ENCODE data around the gene HSCB.

GRCh38 chr22:28737701-28738100, 4.1 kb upstream of the HSCB start:
- TF ChIP-seq TCF15 (CRISPR knock-in tag; IDR thresholded peaks at IDR 0.05) (no peak), IRF2 (CRISPR knock-in tag; IDR thresholded peaks at IDR 0.05) (no peak), MYC (IDR thresholded peaks at IDR 0.05; ENCODE audit: low read depth, low read length) (no peak), MYC (CRISPR knock-in tag; IDR thresholded peaks at IDR 0.05; ENCODE audit: borderline replicate concordance, low read depth) (no peak), CBFB (CRISPR knock-in tag; IDR thresholded peaks at IDR 0.05) (no peak), ZNF274 (IDR thresholded peaks at IDR 0.05; ENCODE audit: borderline replicate concordance, low read depth, low read length) (no peak), NFIC (IDR thresholded peaks at IDR 0.05) (no peak), EZH2 (IDR thresholded peaks at IDR 0.05; ENCODE audit: borderline replicate concordance, low read depth, low read length) (no peak), ETV6 (IDR thresholded peaks at IDR 0.05; ENCODE audit: borderline replicate concordance in 1 of 2, low read depth in 2 of 2, low read length in 1 of 2) (no peak), ETV6 (CRISPR knock-in tag; IDR thresholded peaks at IDR 0.05; ENCODE audit: borderline replicate concordance) (no peak), SMAD1 (IDR thresholded peaks at IDR 0.05; ENCODE audit: low read depth, low read length, partially characterized antibody) (no peak)
- TF ChIP-seq, protein P1, sequence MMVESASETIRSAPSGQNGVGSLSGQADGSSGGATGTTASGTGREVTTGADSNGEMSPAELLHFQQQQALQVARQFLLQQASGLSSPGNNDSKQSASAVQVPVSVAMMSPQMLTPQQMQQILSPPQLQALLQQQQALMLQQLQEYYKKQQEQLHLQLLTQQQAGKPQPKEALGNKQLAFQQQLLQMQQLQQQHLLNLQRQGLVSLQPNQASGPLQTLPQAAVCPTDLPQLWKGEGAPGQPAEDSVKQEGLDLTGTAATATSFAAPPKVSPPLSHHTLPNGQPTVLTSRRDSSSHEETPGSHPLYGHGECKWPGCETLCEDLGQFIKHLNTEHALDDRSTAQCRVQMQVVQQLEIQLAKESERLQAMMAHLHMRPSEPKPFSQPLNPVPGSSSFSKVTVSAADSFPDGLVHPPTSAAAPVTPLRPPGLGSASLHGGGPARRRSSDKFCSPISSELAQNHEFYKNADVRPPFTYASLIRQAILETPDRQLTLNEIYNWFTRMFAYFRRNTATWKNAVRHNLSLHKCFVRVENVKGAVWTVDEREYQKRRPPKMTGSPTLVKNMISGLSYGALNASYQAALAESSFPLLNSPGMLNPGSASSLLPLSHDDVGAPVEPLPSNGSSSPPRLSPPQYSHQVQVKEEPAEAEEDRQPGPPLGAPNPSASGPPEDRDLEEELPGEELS (CRISPR knock-in tag; IDR thresholded peaks at IDR 0.05; ENCODE audit: borderline replicate concordance) = no peak
- TF ChIP-seq, protein P2, sequence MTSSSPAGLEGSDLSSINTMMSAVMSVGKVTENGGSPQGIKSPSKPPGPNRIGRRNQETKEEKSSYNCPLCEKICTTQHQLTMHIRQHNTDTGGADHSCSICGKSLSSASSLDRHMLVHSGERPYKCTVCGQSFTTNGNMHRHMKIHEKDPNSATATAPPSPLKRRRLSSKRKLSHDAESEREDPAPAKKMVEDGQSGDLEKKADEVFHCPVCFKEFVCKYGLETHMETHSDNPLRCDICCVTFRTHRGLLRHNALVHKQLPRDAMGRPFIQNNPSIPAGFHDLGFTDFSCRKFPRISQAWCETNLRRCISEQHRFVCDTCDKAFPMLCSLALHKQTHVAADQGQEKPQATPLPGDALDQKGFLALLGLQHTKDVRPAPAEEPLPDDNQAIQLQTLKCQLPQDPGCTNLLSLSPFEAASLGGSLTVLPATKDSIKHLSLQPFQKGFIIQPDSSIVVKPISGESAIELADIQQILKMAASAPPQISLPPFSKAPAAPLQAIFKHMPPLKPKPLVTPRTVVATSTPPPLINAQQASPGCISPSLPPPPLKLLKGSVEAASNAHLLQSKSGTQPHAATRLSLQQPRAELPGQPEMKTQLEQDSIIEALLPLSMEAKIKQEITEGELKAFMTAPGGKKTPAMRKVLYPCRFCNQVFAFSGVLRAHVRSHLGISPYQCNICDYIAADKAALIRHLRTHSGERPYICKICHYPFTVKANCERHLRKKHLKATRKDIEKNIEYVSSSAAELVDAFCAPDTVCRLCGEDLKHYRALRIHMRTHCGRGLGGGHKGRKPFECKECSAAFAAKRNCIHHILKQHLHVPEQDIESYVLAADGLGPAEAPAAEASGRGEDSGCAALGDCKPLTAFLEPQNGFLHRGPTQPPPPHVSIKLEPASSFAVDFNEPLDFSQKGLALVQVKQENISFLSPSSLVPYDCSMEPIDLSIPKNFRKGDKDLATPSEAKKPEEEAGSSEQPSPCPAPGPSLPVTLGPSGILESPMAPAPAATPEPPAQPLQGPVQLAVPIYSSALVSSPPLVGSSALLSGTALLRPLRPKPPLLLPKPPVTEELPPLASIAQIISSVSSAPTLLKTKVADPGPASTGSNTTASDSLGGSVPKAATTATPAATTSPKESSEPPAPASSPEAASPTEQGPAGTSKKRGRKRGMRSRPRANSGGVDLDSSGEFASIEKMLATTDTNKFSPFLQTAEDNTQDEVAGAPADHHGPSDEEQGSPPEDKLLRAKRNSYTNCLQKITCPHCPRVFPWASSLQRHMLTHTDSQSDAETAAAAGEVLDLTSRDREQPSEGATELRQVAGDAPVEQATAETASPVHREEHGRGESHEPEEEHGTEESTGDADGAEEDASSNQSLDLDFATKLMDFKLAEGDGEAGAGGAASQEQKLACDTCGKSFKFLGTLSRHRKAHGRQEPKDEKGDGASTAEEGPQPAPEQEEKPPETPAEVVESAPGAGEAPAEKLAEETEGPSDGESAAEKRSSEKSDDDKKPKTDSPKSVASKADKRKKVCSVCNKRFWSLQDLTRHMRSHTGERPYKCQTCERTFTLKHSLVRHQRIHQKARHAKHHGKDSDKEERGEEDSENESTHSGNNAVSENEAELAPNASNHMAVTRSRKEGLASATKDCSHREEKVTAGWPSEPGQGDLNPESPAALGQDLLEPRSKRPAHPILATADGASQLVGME (CRISPR knock-in tag; IDR thresholded peaks at IDR 0.05) = no peak

Data from K562 (cell line).